Measurements from ENCODE around the gene NPIPB8. TPM values are rescaled to one million over a fixed set of nuclear protein-coding genes. Genes with fewer than 3 reads are reported as not detected.
A peak's percentile ranks its signal among the peaks of the same experiment; 100 is the strongest.
"Not testable (repeated sequence)": the region's sequence is repeated elsewhere in the genome, so short reads cannot be mapped to it uniquely, and the experiment has no call there.

The NPIPB8 gene
- total RNA-seq, 1 experiment from 2014 or later = not detected

- intact Hi-C loops (cut with micrococcal nuclease; ENCODE audit: unreplicated experiment); H3K4me3 ChIP-seq (ENCODE audit: low read depth in 2 of 2, low read length in 2 of 2); BruUV-seq (replicated peaks); H3K27ac ChIP-seq (ENCODE audit: low read length); DNase-seq (ENCODE audit: low read depth, low spot score); H3K9me3 ChIP-seq (ENCODE audit: control insufficient read depth, insufficient read depth, low read depth, low read length); in situ Hi-C loops (cut with HindIII; ENCODE audit: low pct_unique_long_range_greater_than_20kb, low sequenced_read_pairs); H3K36me3 ChIP-seq (ENCODE audit: control insufficient read depth, insufficient read depth, low read length); CTCF ChIA-PET; H3K4me1 ChIP-seq (ENCODE audit: control insufficient read depth, insufficient read depth, low read length); H3K27me3 ChIP-seq (ENCODE audit: control insufficient read depth, insufficient read depth, low read length); POLR2A ChIA-PET: not testable (repeated sequence)
- peak; percentile 69 for ATAC-seq
These were observed 55.5 kb downstream of the NPIPB8 start for GRCh38 chr16:28693257-28693950.

- in situ Hi-C loops (cut with HindIII; ENCODE audit: low pct_unique_long_range_greater_than_20kb, low sequenced_read_pairs); H3K27ac ChIP-seq (ENCODE audit: low read length); ATAC-seq; DNase-seq (ENCODE audit: low read depth, low spot score); POLR2A ChIA-PET; H3K4me3 ChIP-seq (ENCODE audit: low read depth in 2 of 2, low read length in 2 of 2); H3K4me1 ChIP-seq (ENCODE audit: control insufficient read depth, insufficient read depth, low read length); H3K27me3 ChIP-seq (ENCODE audit: control insufficient read depth, insufficient read depth, low read length); BruUV-seq (replicated peaks); H3K36me3 ChIP-seq (ENCODE audit: control insufficient read depth, insufficient read depth, low read length); H3K9me3 ChIP-seq (ENCODE audit: control insufficient read depth, insufficient read depth, low read depth, low read length); CTCF ChIA-PET; intact Hi-C loops (cut with micrococcal nuclease; ENCODE audit: unreplicated experiment): not testable (repeated sequence)
These were observed 61.9 kb downstream of the NPIPB8 start for GRCh38 chr16:28699792-28700191.

DNA sequence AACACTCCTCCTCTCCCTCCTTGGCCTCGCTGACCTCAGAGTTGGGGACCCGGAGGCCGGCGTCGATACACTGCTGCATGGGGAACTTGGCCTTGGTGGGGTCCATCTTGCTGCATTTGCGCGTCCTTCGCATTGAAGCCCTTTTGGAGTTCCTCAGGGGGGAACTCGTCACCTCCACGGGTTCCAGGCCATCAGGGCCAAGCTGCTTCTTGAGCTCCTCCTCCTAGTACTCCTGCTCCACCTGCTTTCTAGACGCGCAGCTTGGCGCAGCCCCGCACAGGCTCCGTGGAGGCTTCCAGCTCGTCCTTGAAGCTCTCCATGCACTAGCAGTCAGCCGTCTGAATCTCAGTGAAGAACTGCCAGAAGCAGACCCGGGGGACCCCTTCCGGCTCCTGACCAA lies 62.5 kb downstream of the NPIPB8 start:
- DNase-seq (ENCODE audit: low read depth, low spot score); ATAC-seq; H3K4me1 ChIP-seq (ENCODE audit: control insufficient read depth, insufficient read depth, low read length); H3K9me3 ChIP-seq (ENCODE audit: control insufficient read depth, insufficient read depth, low read depth, low read length); H3K36me3 ChIP-seq (ENCODE audit: control insufficient read depth, insufficient read depth, low read length); H3K27ac ChIP-seq (ENCODE audit: low read length); in situ Hi-C loops (cut with HindIII; ENCODE audit: low pct_unique_long_range_greater_than_20kb, low sequenced_read_pairs); H3K27me3 ChIP-seq (ENCODE audit: control insufficient read depth, insufficient read depth, low read length); BruUV-seq (replicated peaks); H3K4me3 ChIP-seq (ENCODE audit: low read depth in 2 of 2, low read length in 2 of 2); intact Hi-C loops (cut with micrococcal nuclease; ENCODE audit: unreplicated experiment); POLR2A ChIA-PET; CTCF ChIA-PET: not testable (repeated sequence)

DNA sequence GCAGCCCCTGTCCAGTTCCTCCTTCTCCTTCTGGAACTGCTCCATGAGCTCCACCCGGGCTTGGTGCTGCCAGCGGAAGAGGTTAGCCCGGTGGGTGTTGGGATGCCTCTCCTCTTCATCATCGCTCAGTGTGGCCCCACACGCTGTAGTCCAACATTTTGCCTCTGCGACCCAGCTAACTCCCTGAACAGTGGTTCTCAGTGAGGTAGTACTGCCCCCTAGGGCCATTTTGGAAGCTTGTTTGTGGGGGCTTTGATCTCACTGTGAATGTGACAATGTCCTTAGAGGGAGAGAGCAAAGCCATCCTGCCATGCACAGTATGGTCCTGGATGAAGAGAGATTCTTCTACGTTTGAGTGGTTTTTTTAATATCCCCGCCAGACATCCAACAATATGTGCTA lies 63.5 kb downstream of the NPIPB8 start:
- intact Hi-C loops (cut with micrococcal nuclease; ENCODE audit: unreplicated experiment); H3K27me3 ChIP-seq (ENCODE audit: control insufficient read depth, insufficient read depth, low read length): not testable (repeated sequence)

DNA sequence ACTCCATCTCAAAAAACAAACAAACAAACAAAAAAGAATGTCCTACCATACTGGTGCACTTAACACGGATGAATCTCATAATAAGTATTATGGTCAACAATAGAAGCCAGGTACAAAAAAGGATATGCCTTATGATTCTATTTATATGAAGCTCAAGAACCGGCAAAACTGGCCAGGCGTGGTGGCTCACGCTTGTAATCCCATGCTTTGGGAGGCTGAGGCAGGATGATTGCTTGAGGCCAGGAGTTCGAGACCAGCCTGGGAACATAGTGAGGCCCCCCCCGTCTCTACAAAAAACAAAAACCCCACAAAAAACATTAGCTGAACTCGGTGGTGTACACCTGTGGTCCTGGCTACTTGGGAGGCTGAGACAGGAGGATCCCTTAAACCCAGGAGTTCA lies 66.4 kb downstream of the NPIPB8 start:
- H3K27ac ChIP-seq (ENCODE audit: low read length); in situ Hi-C loops (cut with HindIII; ENCODE audit: low pct_unique_long_range_greater_than_20kb, low sequenced_read_pairs); H3K9me3 ChIP-seq (ENCODE audit: control insufficient read depth, insufficient read depth, low read depth, low read length); DNase-seq (ENCODE audit: low read depth, low spot score); POLR2A ChIA-PET; intact Hi-C loops (cut with micrococcal nuclease; ENCODE audit: unreplicated experiment); H3K36me3 ChIP-seq (ENCODE audit: control insufficient read depth, insufficient read depth, low read length); H3K4me1 ChIP-seq (ENCODE audit: control insufficient read depth, insufficient read depth, low read length); CTCF ChIA-PET; ATAC-seq; BruUV-seq (replicated peaks); H3K4me3 ChIP-seq (ENCODE audit: low read depth in 2 of 2, low read length in 2 of 2); H3K27me3 ChIP-seq (ENCODE audit: control insufficient read depth, insufficient read depth, low read length): not testable (repeated sequence)

More for the DNA sequence above, 63.5 kb downstream of the NPIPB8 start:
- H3K4me3 ChIP-seq (ENCODE audit: low read depth in 2 of 2, low read length in 2 of 2); ATAC-seq; CTCF ChIA-PET; POLR2A ChIA-PET; BruUV-seq (replicated peaks); in situ Hi-C loops (cut with HindIII; ENCODE audit: low pct_unique_long_range_greater_than_20kb, low sequenced_read_pairs); H3K9me3 ChIP-seq (ENCODE audit: control insufficient read depth, insufficient read depth, low read depth, low read length); H3K36me3 ChIP-seq (ENCODE audit: control insufficient read depth, insufficient read depth, low read length); H3K27ac ChIP-seq (ENCODE audit: low read length); H3K4me1 ChIP-seq (ENCODE audit: control insufficient read depth, insufficient read depth, low read length); DNase-seq (ENCODE audit: low read depth, low spot score): not testable (repeated sequence)

Other genes with a start within 250 kb of the NPIPB8 start
- gene EIF3CL, start 234.2 kb upstream of the NPIPB8 start, total RNA-seq (2021; ENCODE audit: unreplicated experiment) = 64.2 TPM
- gene NPIPB7, start 165.7 kb upstream of the NPIPB8 start, total RNA-seq (2021; ENCODE audit: unreplicated experiment) = 0.18 TPM
- 60.9 TPM for gene CLN3, start 146.0 kb upstream of the NPIPB8 start, total RNA-seq (2021; ENCODE audit: unreplicated experiment)
- gene APOBR, start 143.4 kb upstream of the NPIPB8 start, total RNA-seq (2021; ENCODE audit: unreplicated experiment) = 0.13 TPM
- not detected for gene IL27, start 131.2 kb upstream of the NPIPB8 start, total RNA-seq (2021; ENCODE audit: unreplicated experiment)
- gene NUPR1, start 99.1 kb upstream of the NPIPB8 start, total RNA-seq (2021; ENCODE audit: unreplicated experiment) = 79.7 TPM
- 29.5 TPM for gene SGF29, start 84.1 kb upstream of the NPIPB8 start, total RNA-seq (2021; ENCODE audit: unreplicated experiment)
- gene SULT1A2, start 41.0 kb upstream of the NPIPB8 start, total RNA-seq (2021; ENCODE audit: unreplicated experiment) = not detected
- 1.5 TPM for gene SULT1A1, start 28.0 kb upstream of the NPIPB8 start, total RNA-seq (2021; ENCODE audit: unreplicated experiment)
- gene EIF3C, start 73.4 kb downstream of the NPIPB8 start, total RNA-seq (2021; ENCODE audit: unreplicated experiment) = 526 TPM
- gene NPIPB9, start 113.7 kb downstream of the NPIPB8 start, total RNA-seq (2021; ENCODE audit: unreplicated experiment) = 0.90 TPM
- gene ATXN2L, start 184.9 kb downstream of the NPIPB8 start, total RNA-seq (2021; ENCODE audit: unreplicated experiment) = 270 TPM
- gene TUFM, start 208.3 kb downstream of the NPIPB8 start, total RNA-seq (2021; ENCODE audit: unreplicated experiment) = 231 TPM
- gene SH2B1, start 225.8 kb downstream of the NPIPB8 start, total RNA-seq (2021; ENCODE audit: unreplicated experiment) = 66.2 TPM
- 2.9 TPM for gene ATP2A1, start 240.4 kb downstream of the NPIPB8 start, total RNA-seq (2021; ENCODE audit: unreplicated experiment)